PC-3 (cell line): ENCODE results near the gene DUS1L. TPM values are rescaled to one million over a fixed set of nuclear protein-coding genes. Genes with fewer than 3 reads are reported as not detected.

Experiments used
- ATAC-seq: fragments of 200-7000 bp; cut with Tn5 transposase; 2 replicates; pipeline ENCODE4 v1.9.1; 2020; ENCODE audit warnings: mild to moderate bottlenecking, moderate library complexity
- BruUV-seq: library from RNA; stranded (reverse); fragments of 400-500 nt; replicated peaks from 2 replicates; lab custom pipeline; 2021; lab: Mats Ljungman, UMichigan
- CTCF ChIA-PET: fragments of 300-600 bp; sonication (Branson Sonifier 250); formaldehyde crosslinking; loops from one replicate; lab custom pipeline; 2022; ENCODE audit warnings: antibody characterized with exemption; lab: Charles Lee
- POLR2A ChIA-PET: fragments of 300-600 bp; sonication (Branson Sonifier 250); formaldehyde crosslinking; loops from one replicate; lab custom pipeline; 2022; ENCODE audit warnings: antibody characterized with exemption; ENCODE audit not compliant: unreplicated experiment; lab: Charles Lee
- DNase-seq: peaks from one replicate; pipeline ENCODE4 v3.0.0-alpha.2; 2015
- H2AFZ ChIP-seq: fragments of 300-600 bp; sonication (generic); 2 replicates; pipeline ENCODE4 v1.6.0; 2016; ENCODE audit warnings: antibody characterized with exemption, low read length
- H3F3A ChIP-seq: fragments of 300-600 bp; sonication (generic); one replicate; pipeline ENCODE4 v1.6.0; 2017; ENCODE audit warnings: antibody characterized with exemption, low read length, control low read depth, mild to moderate bottlenecking; ENCODE audit not compliant: unreplicated experiment
- H3K27ac ChIP-seq: fragments of 300-600 bp; sonication (generic); 2 replicates; pipeline ENCODE4 v1.5.1; 2016; ENCODE audit warnings: mild to moderate bottlenecking, low read length
- H3K27me3 ChIP-seq: fragments of 300-600 bp; sonication (generic); 2 replicates; pipeline ENCODE4 v1.6.1; 2016; ENCODE audit warnings: low read length, mixed read lengths
- H3K36me3 ChIP-seq: fragments of 300-600 bp; sonication (generic); 2 replicates; pipeline ENCODE4 v1.6.1; 2016; ENCODE audit warnings: low read depth, mixed run types, low read length, mixed read lengths
- H3K4me1 ChIP-seq: fragments of 300-600 bp; sonication (generic); 2 replicates; pipeline ENCODE4 v1.5.1; 2016; ENCODE audit warnings: low read length; ENCODE audit not compliant: insufficient read depth
- H3K4me2 ChIP-seq: fragments of 300-600 bp; sonication (generic); 2 replicates; pipeline ENCODE4 v1.6.0; 2016; ENCODE audit warnings: low read length
- H3K4me3 ChIP-seq: fragments of 300-600 bp; sonication (generic); 2 replicates; pipeline ENCODE4 v1.5.1; 2016; ENCODE audit warnings: mild to moderate bottlenecking, low read length, mixed read lengths
- H3K79me2 ChIP-seq: fragments of 300-600 bp; sonication (generic); 2 replicates; pipeline ENCODE4 v1.6.1; 2017; ENCODE audit warnings: low read length, mixed read lengths
- H3K9ac ChIP-seq: fragments of 300-600 bp; sonication (generic); 2 replicates; pipeline ENCODE4 v1.6.0; 2016; ENCODE audit warnings: mild to moderate bottlenecking, low read length
- H3K9me2 ChIP-seq: fragments of 300-600 bp; sonication (generic); replicated peaks from 2 replicates; pipeline ENCODE4 v1.6.1; 2016; ENCODE audit warnings: mixed run types, low read length, mixed read lengths
- H3K9me3 ChIP-seq: fragments of 300-600 bp; sonication (generic); 2 replicates; pipeline ENCODE4 v1.6.1; 2016; ENCODE audit warnings: low read length, mixed read lengths
- H4K20me1 ChIP-seq: fragments of 300-600 bp; sonication (generic); 2 replicates; pipeline ENCODE4 v1.6.1; 2016; ENCODE audit warnings: low read length, mixed read lengths
- EZH2 ChIP-seq: fragments of 300-600 bp; sonication (generic); IDR thresholded peaks from one replicate; pipeline ENCODE4 v1.6.1; 2017; ENCODE audit warnings: antibody characterized with exemption, mild to moderate bottlenecking, low read length; ENCODE audit not compliant: unreplicated experiment
- EZH2phosphoT487 ChIP-seq: fragments of 300-600 bp; sonication (generic); IDR thresholded peaks from 2 replicates; pipeline ENCODE4 v1.6.1; 2018; ENCODE audit warnings: mild to moderate bottlenecking, antibody characterized with exemption, low read length, borderline replicate concordance
- intact Hi-C: fragments of 100-400 bp; cut with micrococcal nuclease; formaldehyde crosslinking; loops from 2 replicates; pipeline ENCODE4 v1.9.0; 2023
- total RNA-seq: library from RNA; depleted of rRNA; stranded (reverse); fragments of >200 nt; gene quantifications from 2 replicates; pipeline ENCODE4 v1.2.3, GENCODE V29; 2014
- TF ChIP-seq, protein P1 (sequence below): fragments of 300-600 bp; sonication (generic); conservative IDR thresholded peaks from 2 replicates; pipeline ENCODE4 v1.5.1; 2017; ENCODE audit warnings: antibody characterized with exemption, low read depth, mild to moderate bottlenecking, low read length

DUS1L gene
- total RNA-seq, 1 experiment from 2014 or later = 205 TPM

DNA sequence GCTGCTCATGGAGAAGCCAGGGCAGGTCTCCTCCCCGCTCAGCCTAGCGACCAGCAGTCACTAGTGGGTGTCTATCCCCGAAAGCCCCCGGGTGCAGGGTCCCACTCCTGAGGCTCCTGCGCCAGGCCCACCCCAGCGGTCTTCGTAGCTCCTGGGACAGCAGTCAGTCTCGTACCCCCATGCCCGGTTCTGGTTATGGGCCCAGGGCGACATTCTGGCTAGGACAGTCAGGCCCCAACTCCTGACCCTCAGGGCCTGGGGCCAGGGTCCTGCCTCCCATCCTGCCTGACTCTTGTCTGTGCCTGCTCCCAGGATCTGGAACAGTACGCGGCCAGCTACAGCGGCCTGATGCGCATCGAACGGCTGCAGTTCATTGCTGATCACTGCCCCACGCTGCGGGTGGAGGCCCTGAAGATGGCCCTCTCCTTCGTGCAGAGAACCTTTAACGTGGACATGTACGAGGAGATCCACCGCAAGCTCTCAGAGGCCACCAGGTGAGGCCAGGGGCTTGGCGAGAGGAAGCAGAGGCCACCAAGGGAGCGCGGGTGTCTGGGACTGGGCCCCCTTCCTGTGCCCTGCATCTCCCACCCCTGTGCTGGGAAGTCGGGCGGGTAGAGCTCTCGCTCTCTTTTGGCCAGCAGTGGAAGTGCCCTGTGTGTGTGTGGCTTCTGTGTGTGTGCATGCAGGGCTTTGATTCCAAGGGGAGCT lies 11.9 kb downstream of the DUS1L start:
- no peak for DNase-seq

DNA sequence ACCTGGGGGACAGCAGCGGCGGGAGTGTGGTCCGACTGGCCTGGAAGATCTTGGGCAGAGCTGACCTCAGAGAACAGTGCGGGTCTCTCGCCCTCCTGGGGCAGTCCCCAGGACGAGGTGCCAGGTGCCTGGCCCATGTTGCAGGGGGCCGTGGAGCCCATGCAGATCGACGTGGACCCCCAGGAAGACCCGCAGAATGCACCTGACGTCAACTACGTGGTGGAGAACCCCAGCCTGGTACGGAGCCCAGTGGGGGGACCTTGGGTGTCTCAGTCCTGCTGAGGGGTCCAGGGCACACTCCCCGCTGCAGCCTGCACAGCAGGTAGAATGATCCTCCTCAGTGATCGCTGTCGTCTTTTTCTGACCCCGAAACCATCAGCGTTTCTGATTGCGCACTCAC lies 12.5 kb downstream of the DUS1L start:
- Histone ChIP-seq H3K9me2 (no peaks in the 10 kb centered on the region), H3K4me1 (peaks cover 8% of the 10 kb centered on the region; the same call in 1 of the 2 replicates), H3K27ac (no peak overlapping the region), H3K79me2 (peaks cover 28% of the 10 kb centered on the region), H3K36me3 (peaks cover 21% of the 10 kb centered on the region), H3K9ac (peak overlapping the region; percentile 92; the same call in 1 of the 2 replicates), H4K20me1 (no peaks in the 10 kb centered on the region), H2AFZ (no peak overlapping the region), H3K4me2 (peak overlapping the region; percentile 99), H3K27me3 (no peaks in the 10 kb centered on the region), H3K4me3 (peak overlapping the region; percentile 100), H3K9me3 (no peaks in the 10 kb centered on the region), H3F3A (no peaks in the 10 kb centered on the region)
- ChIA-PET CTCF (interaction anchor here (0.7 kb wide), 1 partner anchor 94 kb away, joined by 3 read pairs; no protein-coding TSS in a partner anchor), POLR2A (no interaction called here)
- no peak for ATAC-seq
- intact Hi-C loops = no loop called here
- TSS peak; percentile 22 for BruUV-seq
- TF ChIP-seq, protein P1, sequence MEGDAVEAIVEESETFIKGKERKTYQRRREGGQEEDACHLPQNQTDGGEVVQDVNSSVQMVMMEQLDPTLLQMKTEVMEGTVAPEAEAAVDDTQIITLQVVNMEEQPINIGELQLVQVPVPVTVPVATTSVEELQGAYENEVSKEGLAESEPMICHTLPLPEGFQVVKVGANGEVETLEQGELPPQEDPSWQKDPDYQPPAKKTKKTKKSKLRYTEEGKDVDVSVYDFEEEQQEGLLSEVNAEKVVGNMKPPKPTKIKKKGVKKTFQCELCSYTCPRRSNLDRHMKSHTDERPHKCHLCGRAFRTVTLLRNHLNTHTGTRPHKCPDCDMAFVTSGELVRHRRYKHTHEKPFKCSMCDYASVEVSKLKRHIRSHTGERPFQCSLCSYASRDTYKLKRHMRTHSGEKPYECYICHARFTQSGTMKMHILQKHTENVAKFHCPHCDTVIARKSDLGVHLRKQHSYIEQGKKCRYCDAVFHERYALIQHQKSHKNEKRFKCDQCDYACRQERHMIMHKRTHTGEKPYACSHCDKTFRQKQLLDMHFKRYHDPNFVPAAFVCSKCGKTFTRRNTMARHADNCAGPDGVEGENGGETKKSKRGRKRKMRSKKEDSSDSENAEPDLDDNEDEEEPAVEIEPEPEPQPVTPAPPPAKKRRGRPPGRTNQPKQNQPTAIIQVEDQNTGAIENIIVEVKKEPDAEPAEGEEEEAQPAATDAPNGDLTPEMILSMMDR = no peak
- TF ChIP-seq EZH2 = no peak
- TF ChIP-seq EZH2phosphoT487 = no peak
- no peak for DNase-seq

More for the DNA sequence above, 11.9 kb downstream of the DUS1L start:
- Histone ChIP-seq H3K27me3 (no peaks in the 10 kb centered on the region), H3K27ac (no peak overlapping the region), H4K20me1 (no peaks in the 10 kb centered on the region), H3F3A (no peaks in the 10 kb centered on the region), H3K4me1 (peaks cover 8% of the 10 kb centered on the region; the same call in 1 of the 2 replicates), H3K9me3 (no peaks in the 10 kb centered on the region), H3K9ac (no peak overlapping the region), H3K79me2 (peaks cover 28% of the 10 kb centered on the region), H3K4me3 (no peak overlapping the region; the same call in 1 of the 2 replicates), H3K36me3 (peaks cover 26% of the 10 kb centered on the region), H3K9me2 (no peaks in the 10 kb centered on the region), H2AFZ (no peak overlapping the region), H3K4me2 (peak overlapping the region; percentile 99)
- BruUV-seq = no TSS peak
- intact Hi-C loops = no loop called here
- no peak for TF ChIP-seq EZH2
- TF ChIP-seq, protein P1 = no peak
- no peak for ATAC-seq
- ChIA-PET CTCF (no interaction called here), POLR2A (no interaction called here)

DNA sequence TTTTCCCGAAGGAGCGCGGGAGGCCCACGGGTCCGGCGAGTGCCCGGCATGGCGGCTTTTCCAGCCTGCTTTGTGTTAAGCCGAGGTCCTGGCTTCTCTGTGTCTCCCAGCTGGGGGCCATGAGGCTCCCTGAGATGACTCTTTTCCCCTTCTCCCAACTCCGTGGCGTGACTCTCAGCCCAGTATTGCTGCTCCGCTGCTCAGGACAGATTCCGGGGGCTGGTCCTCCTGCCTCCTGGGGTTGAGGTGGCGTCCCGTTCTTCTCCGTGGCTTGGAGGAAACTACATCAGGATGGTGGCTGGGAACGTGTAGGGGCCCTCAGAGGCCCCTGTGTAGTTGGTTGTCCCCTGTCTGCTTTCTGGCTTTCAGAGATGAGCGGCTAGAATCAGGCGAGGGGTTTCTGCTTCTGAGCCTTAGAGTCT lies 13.0 kb downstream of the DUS1L start:
- peaks cover 8% of the 10 kb centered on the region; the same call in 1 of the 2 replicates for H3K4me1 ChIP-seq
- no peaks in the 10 kb centered on the region for H3K9me2 ChIP-seq
- intact Hi-C loops = no loop called here
- H3F3A ChIP-seq = no peaks in the 10 kb centered on the region
- peak overlapping the region; percentile 92 for H3K9ac ChIP-seq
- CTCF ChIA-PET = interaction anchor here (0.7 kb wide), 1 partner anchor 93 kb away, joined by 3 read pairs; no protein-coding TSS in a partner anchor
- TF ChIP-seq, protein P1 = no peak
- TF ChIP-seq EZH2 (no peak), EZH2phosphoT487 (no peak)
- peak overlapping the region; percentile 100 for H3K4me3 ChIP-seq
- peaks cover 28% of the 10 kb centered on the region for H3K79me2 ChIP-seq
- POLR2A ChIA-PET = interaction anchor here (0.7 to 1.0 kb wide), 2 partner anchors 12 to 15 kb away, joined by 3 to 5 read pairs; partner anchors contain the start of gene DCXR
- DNase-seq = no peak
- BruUV-seq = no TSS peak
- H3K4me2 ChIP-seq = peak overlapping the region; percentile 99
- no peak overlapping the region for H2AFZ ChIP-seq
- H4K20me1 ChIP-seq = no peaks in the 10 kb centered on the region
- peaks cover 16% of the 10 kb centered on the region for H3K36me3 ChIP-seq
- no peaks in the 10 kb centered on the region for H3K9me3 ChIP-seq
- ATAC-seq = peak; percentile 3; the same call in 1 of the 2 replicates
- no peaks in the 10 kb centered on the region for H3K27me3 ChIP-seq
- H3K27ac ChIP-seq = no peak overlapping the region
